SW480 (cell line): Measurements from ENCODE around the gene PHLDA1.
"Not testable (repeated sequence)": the region's sequence is repeated elsewhere in the genome, so short reads cannot be mapped to it uniquely, and the experiment has no call there.

Experiments
- DNase-seq: peaks from one replicate; pipeline ENCODE4 v3.0.0-alpha.2; 2016; ENCODE audit warnings: low spot score

Gene PHLDA1

GRCh38 chr12:75985566-75985965 lies 46.0 kb downstream of the PHLDA1 start:
- DNase-seq: peak; percentile 33

- DNase-seq: peak; percentile 78
Measured at GRCh38 chr12:75984577-75985182, 46.9 kb downstream of the PHLDA1 start.

DNA sequence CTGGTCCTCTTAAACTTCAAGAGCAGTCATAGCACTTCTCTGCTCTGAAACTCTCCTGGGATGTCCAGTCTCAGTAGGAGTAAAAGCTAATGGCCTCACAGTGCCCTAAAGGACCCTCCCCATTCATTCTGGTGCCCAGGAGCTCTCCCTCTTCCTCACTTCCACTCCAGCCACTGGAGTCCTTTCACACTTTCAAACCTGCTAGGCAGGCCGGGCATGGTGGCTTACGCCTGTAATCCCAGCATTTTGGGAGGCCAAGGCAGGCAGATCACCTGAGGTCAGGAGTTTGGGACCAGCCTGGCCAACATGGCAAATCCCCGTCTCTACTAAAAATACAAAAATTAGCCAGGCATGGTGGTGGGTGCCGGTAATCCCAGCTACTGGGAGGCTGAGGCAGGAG lies 47.7 kb downstream of the PHLDA1 start:
- not testable (repeated sequence) for DNase-seq

DNA sequence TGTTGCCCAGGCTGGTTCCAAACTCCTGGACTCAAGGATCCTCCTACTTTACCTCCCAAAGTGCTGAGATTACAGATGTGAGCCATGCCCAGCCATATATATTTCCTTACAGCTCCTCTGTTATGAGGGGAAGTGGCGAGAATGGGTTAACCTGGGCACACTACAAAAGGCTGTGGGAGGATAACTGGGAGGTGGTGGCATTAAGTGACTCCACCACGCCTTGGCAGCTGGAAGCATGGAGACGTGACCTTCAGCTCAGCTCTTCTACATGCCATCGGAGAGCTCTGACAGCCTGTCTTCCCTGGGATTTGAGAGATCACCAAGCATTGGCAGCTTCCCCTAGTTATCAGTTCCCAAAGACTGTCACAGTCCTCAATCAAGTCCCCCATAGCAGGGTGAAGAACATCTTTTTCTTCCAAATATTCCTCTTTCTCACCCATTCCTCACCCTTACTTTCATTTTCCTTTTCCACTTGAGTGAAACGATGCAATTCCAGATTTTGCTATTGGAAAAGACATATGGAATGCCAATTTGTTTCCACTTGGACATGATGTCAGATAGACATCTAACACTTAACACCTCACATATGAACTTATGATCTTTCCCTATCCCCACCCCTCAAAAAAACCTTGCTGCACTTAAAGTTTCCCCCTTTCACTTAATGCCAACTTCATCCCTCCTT lies 48.5 kb downstream of the PHLDA1 start:
- DNase-seq: peak; percentile 85

DNA sequence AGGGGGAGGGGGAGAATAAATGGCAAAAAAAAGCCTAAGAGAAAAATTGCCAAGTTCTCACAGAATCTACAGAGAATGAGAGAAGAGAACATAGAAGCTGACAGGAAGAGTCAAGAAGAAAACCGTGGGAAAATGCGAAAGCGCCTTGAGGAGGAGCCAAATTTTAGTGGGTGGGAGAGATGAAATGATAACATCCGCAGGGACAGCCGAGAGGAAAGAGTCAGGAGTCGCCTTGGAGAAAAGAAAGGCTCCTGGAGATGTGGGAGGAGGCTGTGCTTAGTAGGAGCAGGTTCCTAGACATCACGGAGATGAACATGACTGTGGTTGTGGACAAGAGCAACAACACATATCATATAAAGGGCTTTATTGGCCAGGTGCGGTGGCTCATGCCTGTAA lies 49.4 kb downstream of the PHLDA1 start:
- DNase-seq: peak; percentile 82

- DNase-seq: no peak
Measured at GRCh38 chr12:75981247-75982168, 50.1 kb downstream of the PHLDA1 start.

DNA sequence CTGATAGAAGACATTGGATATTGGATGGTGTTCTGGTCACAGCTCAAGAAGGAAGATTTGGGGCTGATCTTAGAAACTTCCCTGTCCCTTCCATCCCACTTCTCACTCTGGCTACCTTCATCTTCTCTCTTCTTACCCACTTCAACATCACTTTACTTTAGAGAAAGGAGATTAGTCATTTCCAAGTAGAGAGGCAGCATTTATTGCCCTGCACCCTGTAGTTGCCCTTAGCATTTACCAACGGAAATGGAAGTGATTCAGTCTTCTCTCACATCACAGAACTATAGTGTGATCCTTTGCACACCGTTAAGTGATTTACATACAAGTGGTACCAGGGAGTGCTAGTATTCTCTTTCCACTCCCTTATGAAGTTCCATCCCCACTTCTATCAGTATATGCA lies 52.4 kb downstream of the PHLDA1 start:
- DNase-seq: peak; percentile 93

DNA sequence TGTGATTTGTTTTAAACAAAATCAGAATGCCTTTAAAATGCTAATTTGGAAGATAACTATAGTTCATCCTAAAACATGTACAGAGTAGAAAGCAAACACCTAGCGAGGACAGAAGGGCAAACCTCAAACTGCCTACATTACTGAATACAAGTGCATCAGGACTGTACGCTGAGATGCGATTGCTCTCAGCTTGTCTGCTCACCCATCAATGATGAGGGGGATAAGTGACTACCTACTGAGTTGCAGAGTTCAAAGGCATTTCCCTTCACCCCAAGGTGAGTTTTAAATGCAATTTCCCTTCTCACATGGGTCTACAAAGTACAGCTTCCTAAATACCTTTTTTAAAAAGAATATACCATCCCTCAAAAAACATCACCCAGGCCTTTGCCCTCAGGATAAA lies 52.9 kb downstream of the PHLDA1 start:
- DNase-seq: peak; percentile 74

DNA sequence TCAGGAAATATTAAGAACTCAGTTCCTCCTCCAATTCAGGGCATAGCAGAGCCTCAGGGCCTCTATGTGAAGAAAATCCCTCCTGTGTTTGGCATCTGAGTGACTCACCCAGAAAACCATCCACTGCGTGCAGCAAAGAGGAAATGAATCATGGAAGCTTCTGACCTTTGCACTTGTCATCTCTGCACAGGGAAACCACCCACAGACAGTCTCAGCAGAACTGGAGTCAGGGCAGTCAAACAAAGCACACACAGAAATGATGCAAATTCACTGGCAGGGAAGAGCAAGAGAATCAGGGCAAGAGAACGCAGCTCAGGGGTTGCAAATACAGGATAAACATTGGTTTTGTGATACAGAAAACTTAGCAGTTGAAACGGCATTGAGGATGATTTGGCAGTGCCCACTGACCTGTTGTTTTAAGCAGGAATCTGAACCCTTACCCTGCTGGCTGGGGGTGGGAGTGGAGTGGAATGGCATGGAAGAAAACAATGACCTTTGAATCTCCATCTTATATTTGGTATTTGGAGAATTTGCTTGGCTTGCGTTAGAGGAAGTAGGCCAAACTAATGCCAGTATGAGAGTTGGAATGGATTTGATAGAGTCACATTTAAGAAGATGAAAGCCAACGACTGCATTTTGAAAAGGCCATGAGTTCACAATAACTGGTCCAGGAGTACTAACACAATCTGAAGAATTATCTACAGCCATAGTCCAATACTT lies 53.5 kb downstream of the PHLDA1 start:
- DNase-seq: peak; percentile 100

- no peak for DNase-seq
Measured at GRCh38 chr12:75977590-75977951, 54.0 kb downstream of the PHLDA1 start.

DNA sequence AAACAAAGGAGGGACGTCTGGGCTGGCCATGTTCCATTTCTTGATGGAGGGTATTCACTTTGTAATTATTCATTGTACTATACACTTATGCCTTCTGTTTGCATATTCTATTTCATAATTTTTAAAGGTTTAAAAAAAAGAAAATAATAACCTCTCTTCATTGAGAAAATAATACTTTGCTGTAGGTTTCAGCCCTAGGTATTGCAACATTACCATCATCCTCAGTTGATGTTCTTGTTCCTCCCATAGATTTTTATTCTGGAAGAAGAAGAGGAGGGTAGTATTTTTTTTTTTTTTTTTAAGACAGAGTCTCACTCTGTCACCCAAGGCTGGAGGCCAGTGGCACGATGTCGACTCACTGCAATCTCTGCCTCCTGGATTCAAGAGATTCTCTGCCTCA lies 54.7 kb downstream of the PHLDA1 start:
- no peak for DNase-seq

- no peak for DNase-seq
Measured at GRCh38 chr12:75976113-75976512, 55.5 kb downstream of the PHLDA1 start.

DNA sequence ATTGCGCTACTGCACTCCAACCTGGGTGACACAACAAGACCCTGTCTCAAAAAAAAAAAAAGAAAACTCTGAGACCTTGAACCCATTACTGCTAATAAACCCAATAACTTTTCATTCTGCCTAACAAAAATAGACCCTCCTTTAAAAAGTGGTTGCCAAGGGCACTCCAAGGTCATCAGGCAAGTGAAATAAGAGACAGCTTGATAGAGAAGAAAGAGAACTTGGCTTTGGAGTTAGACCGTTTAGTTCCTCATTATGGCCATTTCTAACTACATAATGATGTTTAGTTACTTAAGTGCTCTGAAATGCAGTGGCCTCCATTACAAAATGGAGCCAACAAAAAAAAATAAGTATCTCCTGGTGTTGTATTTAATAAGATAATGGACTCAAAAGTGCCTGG lies 55.9 kb downstream of the PHLDA1 start:
- no peak for DNase-seq
